Esophagus squamous epithelium (tissue), 4 donors: ENCODE data around the gene COL4A1.

ENCODE experiments used
- CTCF ChIP-seq, 6 experiments: fragments of 450-650 bp in 4 of 6; fragments of 200-600 bp in 2 of 6; sonication (generic) in 2 of 6; IDR thresholded peaks; one replicate each; pipeline ENCODE4 v1.5.1; 2016 to 2019; ENCODE audit warnings: antibody characterized with exemption in 6 of 6, mild to moderate bottlenecking in 4 of 6, moderate library complexity in 4 of 6
- POLR2A ChIP-seq, 4 donors: fragments of 450-650 bp; IDR thresholded peaks; one replicate each; pipeline ENCODE4 v1.6.1; 2017; ENCODE audit warnings: antibody characterized with exemption in 4 of 4, mild to moderate bottlenecking in 4 of 4, moderate library complexity in 3 of 4

- TF ChIP-seq CTCF (IDR thresholded peaks at IDR 0.05) (no peak), POLR2A (IDR thresholded peaks at IDR 0.05) (no peak)
These were observed 188.9 kb downstream of the COL4A1 start for GRCh38 chr13:110118106-110118505.
